ENCODE measurements around the gene GIPR.

Gene GIPR

GRCh38 chr19:45705115-45705514, 37.1 kb downstream of the GIPR start:
- H3K4me1 ChIP-seq (ENCODE audit: insufficient read depth, poor library complexity, severe bottlenecking): no peaks in the 10 kb centered on the region
- no peak overlapping the region for H3K4me3 ChIP-seq (ENCODE audit: severe bottlenecking)
- no peak overlapping the region for H3K27ac ChIP-seq (ENCODE audit: poor library complexity, severe bottlenecking)
- TF ChIP-seq CTCF (IDR thresholded peaks at IDR 0.05; ENCODE audit: poor library complexity, severe bottlenecking): no peak
- ATAC-seq (ENCODE audit: low read depth) (peak; percentile 11; the same call in 1 of the 3 replicates), DNase-seq (ENCODE audit: low spot score) (no peak)
- H3K27me3 ChIP-seq (ENCODE audit: insufficient read depth, poor library complexity, severe bottlenecking): no peaks in the 10 kb centered on the region
- H3K36me3 ChIP-seq (ENCODE audit: low read depth): peaks cover 21% of the 10 kb centered on the region
- no peaks in the 10 kb centered on the region for H3K9me3 ChIP-seq (ENCODE audit: severe bottlenecking)

- no peak for DNase-seq (ENCODE audit: low spot score)
- no peak for ATAC-seq (ENCODE audit: low read depth)
- Histone ChIP-seq H3K36me3 (ENCODE audit: low read depth) (peaks cover 25% of the 10 kb centered on the region), H3K4me3 (ENCODE audit: severe bottlenecking) (no peak overlapping the region), H3K4me1 (ENCODE audit: insufficient read depth, poor library complexity, severe bottlenecking) (no peaks in the 10 kb centered on the region), H3K9me3 (ENCODE audit: severe bottlenecking) (no peaks in the 10 kb centered on the region), H3K27me3 (ENCODE audit: insufficient read depth, poor library complexity, severe bottlenecking) (no peaks in the 10 kb centered on the region), H3K27ac (ENCODE audit: poor library complexity, severe bottlenecking) (no peak overlapping the region)
- TF ChIP-seq CTCF (IDR thresholded peaks at IDR 0.05; ENCODE audit: poor library complexity, severe bottlenecking): no peak
These were observed 37.8 kb downstream of the GIPR start for GRCh38 chr19:45705710-45706415.

GRCh38 chr19:45710356-45711130, 42.5 kb downstream of the GIPR start:
- ATAC-seq (ENCODE audit: low read depth) (no peak), DNase-seq (ENCODE audit: low spot score) (no peak)
- TF ChIP-seq CTCF (IDR thresholded peaks at IDR 0.05; ENCODE audit: poor library complexity, severe bottlenecking): no peak
- H3K27ac ChIP-seq (ENCODE audit: poor library complexity, severe bottlenecking): no peak overlapping the region
- H3K4me3 ChIP-seq (ENCODE audit: severe bottlenecking): no peak overlapping the region
- H3K4me1 ChIP-seq (ENCODE audit: insufficient read depth, poor library complexity, severe bottlenecking): no peaks in the 10 kb centered on the region
- H3K36me3 ChIP-seq (ENCODE audit: low read depth): peaks cover 27% of the 10 kb centered on the region
- no peaks in the 10 kb centered on the region for H3K9me3 ChIP-seq (ENCODE audit: severe bottlenecking)
- H3K27me3 ChIP-seq (ENCODE audit: insufficient read depth, poor library complexity, severe bottlenecking): no peaks in the 10 kb centered on the region

- no peak for ATAC-seq (ENCODE audit: low read depth)
These were observed 44.1 kb downstream of the GIPR start for GRCh38 chr19:45711851-45712698.

More at GRCh38 chr19:45711851-45712698, 44.1 kb downstream of the GIPR start:
- H3K27ac ChIP-seq (ENCODE audit: poor library complexity, severe bottlenecking): no peak overlapping the region
- H3K27me3 ChIP-seq (ENCODE audit: insufficient read depth, poor library complexity, severe bottlenecking): no peaks in the 10 kb centered on the region
- H3K4me1 ChIP-seq (ENCODE audit: insufficient read depth, poor library complexity, severe bottlenecking): no peaks in the 10 kb centered on the region
- DNase-seq (ENCODE audit: low spot score): no peak
- H3K9me3 ChIP-seq (ENCODE audit: severe bottlenecking): no peaks in the 10 kb centered on the region
- no peak for TF ChIP-seq CTCF (IDR thresholded peaks at IDR 0.05; ENCODE audit: poor library complexity, severe bottlenecking)
- H3K36me3 ChIP-seq (ENCODE audit: low read depth): peaks cover 27% of the 10 kb centered on the region
- no peak overlapping the region for H3K4me3 ChIP-seq (ENCODE audit: severe bottlenecking)
